ENCODE measurements around the gene ZNF829.

The ZNF829 gene

DNA sequence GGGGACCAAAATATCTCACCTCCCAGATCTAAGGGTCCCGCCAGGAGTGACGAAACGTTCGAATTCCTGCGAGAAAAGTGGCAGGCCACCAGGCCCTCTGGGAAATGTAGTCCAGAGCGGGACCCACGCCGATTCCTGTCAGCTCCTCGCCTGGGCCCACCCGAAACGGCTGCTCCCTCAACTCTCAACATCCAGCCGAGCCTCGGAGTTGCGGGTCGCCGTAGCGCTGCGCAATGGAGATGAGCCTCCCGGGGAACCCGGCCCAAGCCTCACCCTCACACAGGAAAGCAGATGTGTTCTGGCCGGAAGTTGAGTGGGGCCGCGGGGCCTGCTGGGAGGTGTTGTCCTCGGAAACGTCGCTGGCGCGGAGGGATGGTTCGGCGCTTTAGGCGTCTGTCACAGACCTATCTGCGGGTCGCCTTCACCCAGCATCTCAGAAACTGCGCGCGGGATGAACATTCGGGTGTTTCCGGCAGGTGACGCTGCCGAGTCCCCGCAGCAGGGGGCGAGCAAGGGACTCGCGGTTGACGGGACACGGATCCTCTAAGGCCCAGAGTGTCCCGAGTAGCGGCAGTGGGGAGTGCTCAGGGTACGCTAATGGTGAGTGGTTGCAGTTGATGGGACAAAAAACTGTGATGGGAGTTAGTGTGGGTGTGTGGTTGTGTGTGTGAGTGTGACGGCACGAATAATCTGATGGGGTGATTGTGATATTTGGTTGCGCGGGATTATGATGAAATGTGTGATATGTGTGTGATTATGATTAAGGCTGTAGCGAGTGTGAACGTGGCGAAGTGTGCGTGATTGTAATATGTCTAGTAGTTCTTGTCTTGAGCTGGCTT is at the start of gene ZNF829, which contains the start of gene ZNF568:
ZNF829 (minus strand) TSS at position 300 of the 839 bp plus-strand sequence. CDS start 1,124 bp downstream, outside the sequence.
ZNF568 (plus strand) TSS at position 341 of the 839 bp plus-strand sequence. CDS start 6,439 bp downstream, outside the sequence.
- peak; percentile 70 for DNase-seq

- no peak for DNase-seq
These were observed 47.2 kb upstream of the ZNF829 start for GRCh38 chr19:36963280-36963679.

DNA sequence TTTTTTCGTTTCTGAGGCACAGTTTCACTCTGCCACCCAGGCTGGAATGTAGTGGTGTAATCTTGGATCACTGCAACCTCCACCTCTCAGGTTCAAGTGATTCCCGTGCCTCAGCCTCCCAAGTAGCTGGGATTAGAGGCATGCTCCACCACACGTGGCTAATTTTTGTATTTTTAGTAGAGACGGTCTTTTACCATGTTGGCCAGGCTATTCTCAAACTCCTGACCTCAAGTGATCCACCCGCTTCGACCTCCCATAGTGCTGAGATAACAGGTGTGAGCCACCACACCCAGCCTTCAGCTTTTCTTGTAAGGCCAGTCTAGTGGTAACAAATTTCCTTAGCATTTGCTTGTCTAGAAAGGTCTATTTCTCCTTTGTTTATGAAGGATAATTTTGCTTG is 46.3 kb upstream of the ZNF829 start:
- no peak for DNase-seq

DNA sequence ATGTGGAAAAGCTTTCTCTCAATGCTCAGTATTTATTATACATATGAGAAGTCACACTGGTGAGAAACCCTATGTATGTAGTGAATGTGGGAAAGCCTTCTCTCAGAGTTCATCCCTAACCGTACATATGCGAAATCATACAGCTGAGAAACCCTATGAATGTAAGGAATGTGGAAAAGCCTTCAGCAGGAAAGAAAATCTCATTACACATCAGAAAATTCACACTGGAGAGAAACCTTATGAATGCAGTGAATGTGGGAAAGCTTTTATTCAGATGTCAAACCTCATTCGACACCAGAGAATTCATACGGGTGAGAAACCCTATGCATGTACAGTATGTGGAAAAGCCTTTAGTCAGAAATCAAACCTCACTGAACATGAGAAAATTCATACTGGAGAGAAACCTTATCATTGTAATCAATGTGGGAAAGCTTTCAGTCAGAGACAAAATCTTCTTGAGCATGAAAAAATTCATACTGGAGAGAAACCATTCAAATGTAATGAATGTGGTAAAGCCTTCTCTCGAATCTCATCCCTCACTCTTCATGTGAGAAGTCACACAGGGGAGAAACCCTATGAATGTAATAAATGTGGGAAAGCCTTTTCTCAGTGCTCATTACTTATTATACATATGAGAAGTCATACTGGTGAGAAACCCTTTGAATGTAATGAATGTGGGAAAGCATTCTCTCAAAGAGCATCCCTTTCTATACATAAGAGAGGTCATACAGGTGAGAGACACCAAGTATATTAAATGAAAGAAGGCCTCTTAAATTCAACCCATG is 34.4 kb upstream of the ZNF829 start:
- DNase-seq: no peak

DNA sequence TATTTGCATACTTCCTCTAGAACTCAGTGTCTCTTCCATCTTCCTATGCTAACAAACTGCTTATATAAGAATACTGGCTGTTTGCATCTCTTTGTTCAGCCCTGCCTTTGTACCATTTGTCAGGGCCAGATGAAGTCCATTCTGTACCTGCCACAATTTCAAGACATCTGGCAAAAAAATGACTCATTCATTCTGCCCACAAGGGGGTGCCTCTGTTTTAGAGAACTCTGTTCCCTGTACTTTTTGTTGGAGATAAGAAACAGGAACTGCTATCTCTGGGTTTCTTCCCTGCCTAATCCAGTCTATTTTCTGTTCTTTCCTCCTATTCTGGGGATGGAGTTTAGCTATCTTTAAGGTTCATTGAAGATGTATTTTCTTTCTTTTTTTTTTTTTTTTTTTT is 23.1 kb upstream of the ZNF829 start:
- DNase-seq: no peak

- DNase-seq: no peak
These were observed 15.6 kb upstream of the ZNF829 start for GRCh38 chr19:36931684-36932083.

DNA sequence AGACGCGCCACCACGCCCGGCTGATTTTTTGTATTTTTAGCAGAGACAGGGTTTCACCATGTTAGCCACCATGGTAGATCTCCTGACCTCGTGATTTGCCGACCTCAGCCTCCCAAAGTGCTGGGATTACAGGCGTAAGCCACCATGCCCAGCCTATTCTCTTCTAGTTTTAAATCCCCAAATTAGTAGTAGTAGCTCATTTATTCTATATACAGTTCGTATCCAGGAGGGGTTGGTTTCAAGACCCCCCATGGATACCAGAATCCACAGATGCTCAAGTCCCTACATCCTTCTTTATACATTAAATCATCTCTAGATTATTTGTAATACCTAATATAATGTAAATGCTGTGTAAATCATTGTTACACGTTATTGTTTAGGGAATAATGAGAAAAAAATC is 2.0 kb upstream of the ZNF829 start:
- DNase-seq: no peak

GRCh38 chr19:36916991-36917390 is 900 bp upstream of the ZNF829 start:
- DNase-seq: no peak

DNA sequence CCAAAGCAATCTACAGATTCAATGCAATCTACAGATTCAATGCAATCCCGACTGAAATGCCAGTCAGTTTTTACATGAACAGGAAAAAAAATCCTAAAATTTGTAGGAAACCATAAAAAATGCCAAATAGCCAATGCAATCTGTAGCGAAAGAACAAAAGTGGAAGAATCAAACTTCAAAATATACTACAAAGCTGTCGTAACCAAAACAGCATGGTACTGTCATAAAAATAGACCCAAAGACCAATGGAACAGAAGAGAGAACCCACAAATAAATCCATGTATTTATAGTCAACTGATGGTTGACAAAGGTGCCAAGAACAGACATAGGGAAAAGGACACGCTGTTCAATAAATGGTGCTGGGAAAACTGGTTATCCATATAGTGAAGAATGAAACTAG is 17.7 kb downstream of the ZNF829 start:
- DNase-seq: no peak

DNA sequence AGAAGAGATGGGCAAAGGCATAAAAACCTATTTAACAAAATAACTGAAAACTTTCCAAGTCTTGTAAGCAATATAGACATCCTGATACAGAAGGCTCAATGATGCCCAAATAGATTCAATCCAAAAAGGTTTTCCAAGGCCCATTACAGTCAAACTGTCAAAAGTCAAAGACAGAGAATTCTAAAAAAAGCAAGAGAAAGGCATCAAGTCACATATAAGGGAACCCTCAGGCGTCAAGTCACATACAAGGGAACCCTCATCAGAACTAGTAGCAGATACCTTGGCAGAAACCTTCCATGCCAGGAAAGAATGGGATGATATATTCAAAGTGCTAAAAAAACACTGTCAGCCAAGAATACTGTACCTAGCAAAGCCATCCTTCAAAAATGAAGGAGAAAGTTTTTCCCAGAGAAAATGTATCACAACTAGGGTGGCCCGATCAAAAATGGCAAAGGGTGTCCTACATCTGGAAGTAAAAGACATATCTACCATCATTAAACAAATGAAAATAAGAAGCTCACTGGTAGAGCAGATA is 21.2 kb downstream of the ZNF829 start:
- no peak for DNase-seq

DNA sequence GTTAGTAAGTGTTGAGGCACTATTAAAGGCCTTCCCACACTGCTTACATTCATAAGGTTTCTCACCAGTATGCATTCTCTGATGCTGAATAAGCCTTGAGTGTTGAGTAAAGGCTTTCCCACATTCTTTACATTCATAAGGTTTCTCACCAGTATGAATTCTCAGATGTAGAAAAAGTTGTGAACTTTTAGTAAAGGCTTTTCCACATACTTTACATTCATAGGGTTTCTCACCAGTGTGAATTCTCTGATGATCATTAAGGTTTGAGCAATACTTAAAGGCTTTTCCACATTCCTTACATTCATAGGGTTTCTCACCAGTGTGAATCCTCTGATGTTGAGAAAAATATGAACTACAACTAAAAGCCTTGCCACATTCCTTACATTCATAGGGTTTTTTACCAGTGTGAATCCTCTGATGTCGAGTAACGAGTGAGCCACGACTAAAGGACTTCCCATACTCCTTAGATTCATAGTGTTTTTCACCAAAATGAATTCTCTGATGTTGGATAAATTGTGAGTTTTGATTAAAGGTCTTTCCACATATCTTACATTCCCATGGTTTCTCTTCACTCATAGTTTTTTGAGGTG is 24.2 kb downstream of the ZNF829 start:
- no peak for DNase-seq

- DNase-seq: no peak
These were observed 38.8 kb downstream of the ZNF829 start for GRCh38 chr19:36876993-36877938.

DNA sequence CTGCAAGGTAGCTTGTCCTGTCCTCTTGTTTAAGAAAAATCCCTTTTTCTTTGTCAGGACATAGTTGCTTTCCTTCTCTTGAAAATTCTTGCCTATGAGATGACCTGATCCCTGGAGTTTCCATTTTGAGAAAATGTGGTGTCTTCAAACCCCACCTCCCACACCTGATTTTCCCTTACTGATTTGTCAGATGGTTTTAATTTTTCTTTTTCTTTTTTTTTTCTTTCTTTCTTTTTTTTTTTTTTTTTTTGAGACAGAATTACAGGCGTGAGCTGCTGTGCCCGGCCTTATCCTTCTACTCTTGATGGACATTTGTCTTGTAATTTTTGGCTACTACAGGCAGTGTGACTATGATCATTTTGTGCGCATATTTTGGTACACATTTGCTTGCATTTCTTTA is 64.2 kb downstream of the ZNF829 start:
- no peak for DNase-seq

GRCh38 chr19:36850559-36851442 is 65.3 kb downstream of the ZNF829 start, which contains the start of gene ZNF345:
TSS of gene ZNF345 (plus strand) at chr19:36850876. CDS start at chr19:36876831, 25,955 bp downstream.
- peak; percentile 82 for DNase-seq

- DNase-seq: peak; percentile 73
These were observed 66.2 kb downstream of the ZNF829 start for GRCh38 chr19:36849701-36850558.

DNA sequence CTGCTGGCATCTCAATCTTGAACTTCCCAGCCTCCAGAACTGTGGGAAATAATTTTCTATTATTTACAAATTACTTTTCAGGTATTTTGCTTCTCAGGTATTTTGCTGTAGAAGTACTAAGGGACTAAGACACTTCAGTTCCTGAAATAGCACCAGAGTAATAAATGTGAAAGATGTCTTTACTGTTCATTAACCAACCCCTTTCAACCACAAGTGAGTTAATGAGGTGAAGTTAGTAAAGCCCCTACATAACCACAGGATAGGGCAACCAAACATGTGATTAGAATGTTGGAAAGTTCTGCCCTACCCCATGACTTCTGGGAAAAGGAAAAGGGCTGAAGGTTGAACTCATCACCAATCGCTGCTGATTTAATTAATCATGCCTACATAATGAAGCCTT is 68.1 kb downstream of the ZNF829 start:
- no peak for DNase-seq

DNA sequence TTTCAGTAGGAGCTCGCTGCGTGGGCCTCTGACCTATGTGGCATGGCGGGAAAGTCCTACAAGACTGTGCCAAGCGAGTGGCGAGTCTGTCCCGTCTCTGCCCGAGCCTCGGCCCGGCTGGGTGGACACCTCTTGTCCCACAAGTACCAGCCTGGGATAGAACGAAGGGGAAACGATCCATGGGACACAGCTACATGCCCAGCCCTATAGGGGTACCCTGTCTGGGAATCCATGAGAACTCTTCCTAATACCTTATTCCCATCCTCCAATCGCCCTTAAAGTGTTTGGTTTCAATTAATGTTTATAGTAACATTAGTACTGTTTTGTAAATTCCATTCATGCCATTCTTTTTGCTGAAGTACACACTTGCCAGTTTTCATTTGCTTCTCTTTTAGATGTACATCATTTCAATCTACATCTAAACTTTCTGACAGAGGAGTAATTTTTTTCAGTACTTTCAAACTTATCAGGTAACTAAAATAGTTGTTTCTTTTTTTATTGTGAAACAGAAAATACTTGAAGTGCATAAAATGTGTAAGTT is 77.2 kb downstream of the ZNF829 start:
- no peak for DNase-seq

Measured in NCI-H2227 treated with DMSO at 0.1 percent for 48 hours (cell line).